ENCODE measurements around the gene POLD2. TPM values are rescaled to one million over a fixed set of nuclear protein-coding genes. Genes with fewer than 3 reads are reported as not detected.
A peak's percentile ranks its signal among the peaks of the same experiment; 100 is the strongest.

Gene POLD2
- total RNA-seq, 6 experiments from 2014 or later = 36.4 to 73.4 (median 57.3) TPM

- Histone ChIP-seq H3K9me3 (no peaks in the 10 kb centered on the region), H3K27me3 (no peaks in the 10 kb centered on the region), H3K4me1 (no peaks in the 10 kb centered on the region), H3K36me3 (no peaks in the 10 kb centered on the region), H3K4me3 (no peak overlapping the region), H3K27ac (no peak overlapping the region)
- DNase-seq (peak in 1 of 3 donors; percentile 30), ATAC-seq (no peak)
- TF ChIP-seq CTCF (IDR thresholded peaks at IDR 0.05) = no peak
- TF ChIP-seq POLR2A (IDR thresholded peaks at IDR 0.05) = no peak
- no CpG with 5 or more reads among the region's 6 CpGs for WGBS (ENCODE audit: insufficient coverage, low coverage, low lambda C conversion rate, missing lambda C conversion rate)
- intact Hi-C loops (cut with DNase I) = no loop called here
These were observed 21.1 kb upstream of the POLD2 start for GRCh38 chr7:44144426-44144967.

GRCh38 chr7:44143646-44144250, 20.4 kb upstream of the POLD2 start:
- peak in 1 of 3 donors; percentile 36 for DNase-seq
- 77% methylated on average over 5 of the region's 6 CpGs for WGBS (ENCODE audit: insufficient coverage, low coverage, low lambda C conversion rate, missing lambda C conversion rate)
- no peak overlapping the region for H3K4me3 ChIP-seq
- H3K27ac ChIP-seq = no peak overlapping the region
- H3K36me3 ChIP-seq = no peaks in the 10 kb centered on the region
- no peaks in the 10 kb centered on the region for H3K4me1 ChIP-seq
- intact Hi-C loops (cut with DNase I) = no loop called here
- no peaks in the 10 kb centered on the region for H3K27me3 ChIP-seq
- TF ChIP-seq CTCF (IDR thresholded peaks at IDR 0.05) (no peak), POLR2A (IDR thresholded peaks at IDR 0.05) (no peak)
- no peaks in the 10 kb centered on the region for H3K9me3 ChIP-seq
- no peak for ATAC-seq

- intact Hi-C loops (cut with DNase I) = no loop called here
- ATAC-seq = no peak
- peak in 1 of 3 donors; percentile 28 for DNase-seq
- Histone ChIP-seq H3K4me1 (no peaks in the 10 kb centered on the region), H3K36me3 (no peaks in the 10 kb centered on the region), H3K4me3 (no peak overlapping the region), H3K27me3 (no peaks in the 10 kb centered on the region), H3K27ac (no peak overlapping the region), H3K9me3 (no peaks in the 10 kb centered on the region)
- WGBS (ENCODE audit: insufficient coverage, low coverage, low lambda C conversion rate, missing lambda C conversion rate) = no CpG with 5 or more reads among the region's 4 CpGs
- TF ChIP-seq CTCF (IDR thresholded peaks at IDR 0.05) (no peak), POLR2A (IDR thresholded peaks at IDR 0.05) (no peak)
These were observed 18.7 kb upstream of the POLD2 start for GRCh38 chr7:44142028-44142427.

GRCh38 chr7:44141221-44141850, 18.0 kb upstream of the POLD2 start, which contains the start of gene MYL7:
MYL7 (minus strand) TSS chr7:44141332; CDS start chr7:44141305, 27 bp downstream.
- 80% methylated on average over 4 of the region's 6 CpGs for WGBS (ENCODE audit: insufficient coverage, low coverage, low lambda C conversion rate, missing lambda C conversion rate)

More at GRCh38 chr7:44141221-44141850, 18.0 kb upstream of the POLD2 start, which contains the start of gene MYL7:
- ATAC-seq (no peak), DNase-seq (no peak)
- Histone ChIP-seq H3K27me3 (no peaks in the 10 kb centered on the region), H3K36me3 (no peaks in the 10 kb centered on the region), H3K9me3 (no peaks in the 10 kb centered on the region), H3K27ac (no peak within 1 kb of the TSS), H3K4me1 (no peaks in the 10 kb centered on the region), H3K4me3 (no peak within 1 kb of the TSS)
- no peak for TF ChIP-seq CTCF (IDR thresholded peaks at IDR 0.05)
- no peak for TF ChIP-seq POLR2A (IDR thresholded peaks at IDR 0.05)
- intact Hi-C loops (cut with DNase I) = no loop called here
